K562 (cell line): ENCODE data around the gene TERC. TPM values are rescaled to one million over a fixed set of nuclear protein-coding genes. Genes with fewer than 3 reads are reported as not detected.

Experiments
- C11orf30 ChIP-seq: fragments of 450-650 bp; IDR thresholded peaks from 2 replicates; pipeline ENCODE4 v1.6.1; 2016; ENCODE audit warnings: low read depth, mild to moderate bottlenecking
- CC2D1A ChIP-seq: fragments of 450-650 bp; IDR thresholded peaks from 2 replicates; pipeline ENCODE4 v1.6.1; 2017; ENCODE audit warnings: mild to moderate bottlenecking
- HDAC3 ChIP-seq: fragments of 450-650 bp; IDR thresholded peaks from 2 replicates; pipeline ENCODE4 v1.6.1; 2018; ENCODE audit warnings: borderline replicate concordance, mild to moderate bottlenecking, moderate library complexity; ENCODE audit not compliant: partially characterized antibody
- KAT7 ChIP-seq: sonication (generic); formaldehyde crosslinking; IDR thresholded peaks from 2 replicates; pipeline ENCODE4 v1.8.0; 2022; ENCODE audit warnings: missing genetic modification reagents, mild to moderate bottlenecking, borderline replicate concordance
- RNF219 ChIP-seq: fragments of 250-450 bp; sonication (Bioruptor Pico); IDR thresholded peaks from 2 replicates; pipeline ENCODE4 v1.5.0; 2022; ENCODE audit warnings: mild to moderate bottlenecking
- RREB1 ChIP-seq: fragments of 250-450 bp; sonication (Bioruptor Pico); IDR thresholded peaks from 2 replicates; pipeline ENCODE4 v1.4.0; 2020
- SAFB2 ChIP-seq: fragments of 200-400 bp; formaldehyde crosslinking; IDR thresholded peaks from 2 replicates; pipeline ENCODE4 v1.6.1; 2018; ENCODE audit warnings: borderline replicate concordance, low read length, low read depth, moderate library complexity; ENCODE audit not compliant: severe bottlenecking
- STAT5B ChIP-seq: fragments of 250-450 bp; sonication (Bioruptor Pico); IDR thresholded peaks from 2 replicates; pipeline ENCODE4 v1.8.0; 2021; ENCODE audit warnings: mild to moderate bottlenecking, inconsistent platforms
- TCF7 ChIP-seq: sonication (generic); IDR thresholded peaks from 2 replicates; pipeline ENCODE4 v1.6.1; 2016; ENCODE audit warnings: antibody characterized with exemption, borderline replicate concordance
- XRCC3 ChIP-seq: fragments of 450-650 bp; IDR thresholded peaks from 2 replicates; pipeline ENCODE4 v1.6.1; 2017; ENCODE audit warnings: mild to moderate bottlenecking, moderate library complexity
- polyA plus RNA-seq, 8 experiments: library from polyadenylated mRNA; depleted of rRNA in 4 of 8; stranded (reverse) in 5 of 8; unstranded in 3 of 8; fragments of >200 nt; fragmentation: Nextera tagmentation in 2 of 8; fragmentation: Illumina TruSeq in 1 of 8; extraction: Ambion mirVana in 2 of 8; extraction: Trizol in 1 of 8; gene quantifications; 2 replicates each; pipeline versions ENCODE4 v1.2.1 to v1.2.3, GENCODE V29; 2011 to 2014; ENCODE audit warnings: inconsistent platforms in 1 of 8, missing spikeins in 1 of 8
- total RNA-seq, 7 experiments: library from RNA; depleted of rRNA in 6 of 7; stranded (reverse); fragments of >200 nt in 6 of 7; fragmentation: Illumina TruSeq in 2 of 7; extraction: Trizol in 2 of 7; gene quantifications; 2 replicates each; pipeline versions ENCODE4 v1.2.1 to v1.2.3, GENCODE V29; 2011 to 2021; ENCODE audit warnings: low replicate concordance in 1 of 7
- TF ChIP-seq, protein P1 (sequence below), 2 experiments: IDR thresholded peaks; 2 replicates each; pipeline ENCODE4 v1.6.1; 2012; ENCODE audit warnings: improper control_type of control experiment in 2 of 2, low read depth in 2 of 2, low read length in 2 of 2, borderline replicate concordance in 1 of 2

The TERC gene
- total and polyA plus RNA-seq, 9 of the 15 experiments (the other 6 are each of a cell fraction or from before 2014, with no cell fraction given): 0.77 to 234 (median 27.9) TPM; not detected in 3

GRCh38 chr3:169758359-169758994, 6.4 kb downstream of the TERC start (continued):
- TF ChIP-seq, protein P1, sequence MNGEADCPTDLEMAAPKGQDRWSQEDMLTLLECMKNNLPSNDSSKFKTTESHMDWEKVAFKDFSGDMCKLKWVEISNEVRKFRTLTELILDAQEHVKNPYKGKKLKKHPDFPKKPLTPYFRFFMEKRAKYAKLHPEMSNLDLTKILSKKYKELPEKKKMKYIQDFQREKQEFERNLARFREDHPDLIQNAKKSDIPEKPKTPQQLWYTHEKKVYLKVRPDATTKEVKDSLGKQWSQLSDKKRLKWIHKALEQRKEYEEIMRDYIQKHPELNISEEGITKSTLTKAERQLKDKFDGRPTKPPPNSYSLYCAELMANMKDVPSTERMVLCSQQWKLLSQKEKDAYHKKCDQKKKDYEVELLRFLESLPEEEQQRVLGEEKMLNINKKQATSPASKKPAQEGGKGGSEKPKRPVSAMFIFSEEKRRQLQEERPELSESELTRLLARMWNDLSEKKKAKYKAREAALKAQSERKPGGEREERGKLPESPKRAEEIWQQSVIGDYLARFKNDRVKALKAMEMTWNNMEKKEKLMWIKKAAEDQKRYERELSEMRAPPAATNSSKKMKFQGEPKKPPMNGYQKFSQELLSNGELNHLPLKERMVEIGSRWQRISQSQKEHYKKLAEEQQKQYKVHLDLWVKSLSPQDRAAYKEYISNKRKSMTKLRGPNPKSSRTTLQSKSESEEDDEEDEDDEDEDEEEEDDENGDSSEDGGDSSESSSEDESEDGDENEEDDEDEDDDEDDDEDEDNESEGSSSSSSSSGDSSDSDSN (IDR thresholded peaks at IDR 0.05; ENCODE audit: borderline replicate concordance in 1 of 2, low read depth in 2 of 2, low read length in 2 of 2): no peak
- TF ChIP-seq C11orf30 (no peak), KAT7 (CRISPR knock-in tag) (no peak), CC2D1A (0 out of 2 replicates have a peak, but pooled peaks have one; percentile 13), SAFB2 (no peak), TCF7 (no peak), HDAC3 (no peak), XRCC3 (no peak), RNF219 (CRISPR knock-in tag) (no peak), STAT5B (CRISPR knock-in tag) (no peak), RREB1 (CRISPR knock-in tag) (no peak)
